Ovary (tissue), 3 donors: Measurements from ENCODE around the gene TARS2.

Source experiments
- EP300 ChIP-seq: sonication (generic); formaldehyde crosslinking; IDR thresholded peaks from one replicate; pipeline ENCODE4 v1.6.1; 2017; ENCODE audit warnings: antibody characterized with exemption
- POLR2A ChIP-seq: fragments of 450-650 bp; IDR thresholded peaks from one replicate; pipeline ENCODE4 v1.6.1; 2017; ENCODE audit warnings: antibody characterized with exemption, mild to moderate bottlenecking, moderate library complexity
- TF ChIP-seq, protein P1 (sequence below), 3 donors: fragments of 450-650 bp in 2 of 3; fragments of 200-600 bp in 1 of 3; IDR thresholded peaks; one replicate each; pipeline versions ENCODE4 v1.5.1 to v1.8.0; 2016 to 2022; ENCODE audit warnings: antibody characterized with exemption in 3 of 3, mild to moderate bottlenecking in 1 of 3
- donor health status: DM: no; HTN: no; CAD: no.

DNA sequence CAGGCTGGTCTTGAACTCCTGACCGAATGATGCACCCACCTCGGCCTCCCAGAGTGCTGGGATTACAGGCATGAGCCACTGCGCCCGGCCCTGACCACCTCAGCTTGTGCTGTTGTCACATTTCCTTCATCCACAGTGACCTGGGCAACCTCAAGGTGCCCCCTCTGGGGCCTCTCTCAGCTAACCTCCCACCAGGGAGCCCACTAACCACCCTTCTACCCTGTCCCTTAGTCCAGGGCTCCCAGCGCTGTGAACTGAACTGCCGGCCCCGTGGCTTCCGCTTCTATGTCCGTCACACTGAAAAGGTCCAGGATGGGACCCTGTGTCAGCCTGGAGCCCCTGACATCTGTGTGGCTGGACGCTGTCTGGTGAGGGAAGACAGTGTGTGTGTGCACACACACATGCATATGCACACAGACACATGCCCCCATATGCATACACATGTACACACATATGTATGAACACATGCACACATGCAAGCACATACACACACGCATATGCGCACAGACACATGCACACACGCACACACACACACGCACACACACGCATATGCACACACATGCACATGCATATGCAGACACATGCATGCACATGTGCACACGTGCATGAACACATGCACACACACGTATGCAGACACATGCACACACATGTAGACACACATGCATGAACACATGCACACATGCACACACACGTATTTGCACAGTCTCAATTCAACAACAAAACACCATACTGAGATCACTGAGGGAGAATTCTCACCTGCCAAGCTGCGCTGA lies 68.2 kb downstream of the TARS2 start:
- TF ChIP-seq, protein P1, sequence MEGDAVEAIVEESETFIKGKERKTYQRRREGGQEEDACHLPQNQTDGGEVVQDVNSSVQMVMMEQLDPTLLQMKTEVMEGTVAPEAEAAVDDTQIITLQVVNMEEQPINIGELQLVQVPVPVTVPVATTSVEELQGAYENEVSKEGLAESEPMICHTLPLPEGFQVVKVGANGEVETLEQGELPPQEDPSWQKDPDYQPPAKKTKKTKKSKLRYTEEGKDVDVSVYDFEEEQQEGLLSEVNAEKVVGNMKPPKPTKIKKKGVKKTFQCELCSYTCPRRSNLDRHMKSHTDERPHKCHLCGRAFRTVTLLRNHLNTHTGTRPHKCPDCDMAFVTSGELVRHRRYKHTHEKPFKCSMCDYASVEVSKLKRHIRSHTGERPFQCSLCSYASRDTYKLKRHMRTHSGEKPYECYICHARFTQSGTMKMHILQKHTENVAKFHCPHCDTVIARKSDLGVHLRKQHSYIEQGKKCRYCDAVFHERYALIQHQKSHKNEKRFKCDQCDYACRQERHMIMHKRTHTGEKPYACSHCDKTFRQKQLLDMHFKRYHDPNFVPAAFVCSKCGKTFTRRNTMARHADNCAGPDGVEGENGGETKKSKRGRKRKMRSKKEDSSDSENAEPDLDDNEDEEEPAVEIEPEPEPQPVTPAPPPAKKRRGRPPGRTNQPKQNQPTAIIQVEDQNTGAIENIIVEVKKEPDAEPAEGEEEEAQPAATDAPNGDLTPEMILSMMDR (IDR thresholded peaks at IDR 0.05), result no peak
- TF ChIP-seq EP300 (no peak), POLR2A (no peak)
